PFSK-1 (cell line): ENCODE data around the gene ATRNL1.

Source experiments
- POLR2AphosphoS5 ChIP-seq: IDR thresholded peaks from 2 replicates; pipeline ENCODE4 v1.6.1; 2012; ENCODE audit warnings: low read depth, mild to moderate bottlenecking, control low read depth, low read length, moderate library complexity
- REST ChIP-seq, 2 experiments: IDR thresholded peaks; 2 replicates each; pipeline versions ENCODE4 v1.6.1 to v1.8.0; 2011 to 2012; ENCODE audit warnings: low read depth in 2 of 2, low read length in 2 of 2, control low read depth in 1 of 2, inconsistent platforms in 1 of 2, mild to moderate bottlenecking in 1 of 2, moderate library complexity in 1 of 2; ENCODE audit not compliant: insufficient read depth in 1 of 2
- SIN3A ChIP-seq: IDR thresholded peaks from 2 replicates; pipeline ENCODE4 v1.6.1; 2012; ENCODE audit warnings: mild to moderate bottlenecking, low read length, moderate library complexity, borderline replicate concordance; ENCODE audit not compliant: insufficient read depth
- TAF1 ChIP-seq: IDR thresholded peaks from 2 replicates; pipeline ENCODE4 v1.6.1; 2012; ENCODE audit warnings: low read length, control low read depth, borderline replicate concordance; ENCODE audit not compliant: insufficient read depth

DNA sequence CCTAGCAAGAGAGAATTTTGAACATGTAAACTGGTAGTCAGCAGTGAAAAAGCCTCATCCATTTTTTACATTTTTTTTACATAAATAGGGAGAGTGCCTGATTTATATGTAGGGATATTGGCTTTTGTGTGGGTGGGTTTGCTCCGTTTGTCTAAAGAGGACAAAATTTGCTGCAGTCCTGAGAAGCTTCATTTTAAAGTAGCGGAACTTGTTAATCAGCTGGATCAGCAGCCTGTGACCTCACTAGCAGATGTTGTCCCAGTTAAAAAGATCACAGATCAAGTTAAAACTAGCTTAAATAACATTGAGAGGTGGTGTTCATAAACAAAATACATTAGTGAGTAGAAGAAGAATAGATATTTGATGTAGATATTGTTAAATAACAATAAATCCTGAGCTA lies 2.6 kb downstream of the ATRNL1 start:
- TF ChIP-seq POLR2AphosphoS5 (no peak), REST (IDR thresholded peaks at IDR 0.05; ENCODE audit: insufficient read depth in 1 of 2, low read depth in 2 of 2, low read length in 2 of 2) (no peak), TAF1 (no peak), SIN3A (no peak)
